NCI-H748 (cell line): ENCODE results near the gene NAMPT.
"Not testable (repeated sequence)": the region's sequence is repeated elsewhere in the genome, so short reads cannot be mapped to it uniquely, and the experiment has no call there.

Experiments
- DNase-seq: peaks from one replicate; lab custom pipeline; 2025; ENCODE audit not compliant: unreplicated experiment; lab: John Stamatoyannopoulos, UW

Gene NAMPT

GRCh38 chr7:106236065-106236464 lies 48.7 kb downstream of the NAMPT start:
- DNase-seq: no peak

- no peak for DNase-seq
Observed at GRCh38 chr7:106234425-106234824, 50.4 kb downstream of the NAMPT start.

GRCh38 chr7:106231856-106232490 lies 52.8 kb downstream of the NAMPT start:
- DNase-seq: no peak

- DNase-seq: no peak
Observed at GRCh38 chr7:106225856-106226255, 58.9 kb downstream of the NAMPT start.

GRCh38 chr7:106224797-106225196 lies 60.0 kb downstream of the NAMPT start:
- DNase-seq: no peak

- no peak for DNase-seq
Observed at GRCh38 chr7:106223156-106223555, 61.6 kb downstream of the NAMPT start.

- DNase-seq: no peak
Observed at GRCh38 chr7:106222545-106222944, 62.2 kb downstream of the NAMPT start.

- peak; percentile 7 for DNase-seq
Observed at GRCh38 chr7:106220307-106220706, 64.5 kb downstream of the NAMPT start.

GRCh38 chr7:106219170-106219569 lies 65.6 kb downstream of the NAMPT start:
- no peak for DNase-seq

GRCh38 chr7:106218546-106218945 lies 66.2 kb downstream of the NAMPT start:
- DNase-seq: no peak

GRCh38 chr7:106216923-106217542 lies 67.8 kb downstream of the NAMPT start:
- DNase-seq: no peak

- DNase-seq: no peak
Observed at GRCh38 chr7:106216517-106216922, 68.3 kb downstream of the NAMPT start.

GRCh38 chr7:106215868-106216516 lies 68.8 kb downstream of the NAMPT start:
- no peak for DNase-seq

GRCh38 chr7:106208944-106209343 lies 75.8 kb downstream of the NAMPT start:
- DNase-seq: not testable (repeated sequence)

- DNase-seq: no peak
Observed at GRCh38 chr7:106206826-106207541, 77.8 kb downstream of the NAMPT start.

- DNase-seq: no peak
Observed at GRCh38 chr7:106205621-106206222, 79.1 kb downstream of the NAMPT start.

- DNase-seq: no peak
Observed at GRCh38 chr7:106203473-106203872, 81.3 kb downstream of the NAMPT start.

GRCh38 chr7:106201164-106201563 lies 83.6 kb downstream of the NAMPT start:
- no peak for DNase-seq

GRCh38 chr7:106199813-106200364 lies 84.9 kb downstream of the NAMPT start:
- DNase-seq: no peak

- DNase-seq: no peak
Observed at GRCh38 chr7:106199024-106199423, 85.8 kb downstream of the NAMPT start.
